HepG2 (cell line): Measurements from ENCODE around the gene HAUS1. TPM values are rescaled to one million over a fixed set of nuclear protein-coding genes. Genes with fewer than 3 reads are reported as not detected.

ENCODE experiments used
- MED8 ChIP-seq: sonication (generic); formaldehyde crosslinking; IDR thresholded peaks from 2 replicates; pipeline ENCODE4 v1.8.1; 2023; ENCODE audit warnings: mild to moderate bottlenecking, missing genetic modification reagents; ENCODE audit not compliant: insufficient replicate concordance
- NKX3-1 ChIP-seq: sonication (generic); formaldehyde crosslinking; IDR thresholded peaks from 2 replicates; pipeline ENCODE4 v1.5.0; 2020; ENCODE audit warnings: missing genetic modification reagents
- NONO ChIP-seq, 2 experiments: fragments of 450-650 bp in 1 of 2; sonication (generic) in 1 of 2; formaldehyde crosslinking in 1 of 2; IDR thresholded peaks in 1 of 2; conservative IDR thresholded peaks in 1 of 2; 2 replicates each; pipeline versions ENCODE4 v1.6.1 to v1.8.0; 2017 to 2022; ENCODE audit warnings: mild to moderate bottlenecking in 1 of 2, missing genetic modification reagents in 1 of 2, moderate library complexity in 1 of 2
- RFX5 ChIP-seq: IDR thresholded peaks from 2 replicates; pipeline ENCODE4 v1.6.1; 2011; ENCODE audit warnings: low read depth, low read length, improper control_type of control experiment
- SP2 ChIP-seq: sonication (generic); formaldehyde crosslinking; IDR thresholded peaks from 2 replicates; pipeline ENCODE4 v1.5.1; 2020; ENCODE audit warnings: mild to moderate bottlenecking, missing genetic modification reagents
- TAF1 ChIP-seq: sonication (generic); formaldehyde crosslinking; IDR thresholded peaks from 2 replicates; pipeline ENCODE4 v1.4.0; 2020; ENCODE audit warnings: missing genetic modification reagents
- ZC3H4 ChIP-seq: sonication (generic); formaldehyde crosslinking; IDR thresholded peaks from 2 replicates; pipeline ENCODE4 v1.4.0; 2020; ENCODE audit warnings: missing genetic modification reagents, borderline replicate concordance
- ZFP36L1 ChIP-seq: sonication (generic); formaldehyde crosslinking; IDR thresholded peaks from 2 replicates; pipeline ENCODE4 v1.8.0; 2022; ENCODE audit warnings: mild to moderate bottlenecking, missing genetic modification reagents, moderate library complexity
- ZFP62 ChIP-seq: sonication (generic); formaldehyde crosslinking; IDR thresholded peaks from 2 replicates; pipeline ENCODE4 v1.4.0; 2020; ENCODE audit warnings: missing genetic modification reagents
- ZMYM3 ChIP-seq: sonication (generic); formaldehyde crosslinking; IDR thresholded peaks from 2 replicates; pipeline ENCODE4 v1.5.1; 2020; ENCODE audit warnings: mild to moderate bottlenecking, missing genetic modification reagents
- ZMYM4 ChIP-seq: sonication (generic); formaldehyde crosslinking; IDR thresholded peaks from 2 replicates; pipeline ENCODE4 v1.8.1; 2023; ENCODE audit warnings: mild to moderate bottlenecking, missing genetic modification reagents
- ZNF17 ChIP-seq: sonication (generic); formaldehyde crosslinking; IDR thresholded peaks from 2 replicates; pipeline ENCODE4 v1.5.0; 2020; ENCODE audit warnings: mild to moderate bottlenecking, missing genetic modification reagents
- ZNF235 ChIP-seq: sonication (generic); formaldehyde crosslinking; IDR thresholded peaks from 2 replicates; pipeline ENCODE4 v1.8.1; 2023; ENCODE audit warnings: mild to moderate bottlenecking, missing genetic modification reagents, borderline replicate concordance
- ZNF367 ChIP-seq: sonication (generic); formaldehyde crosslinking; IDR thresholded peaks from 2 replicates; pipeline ENCODE4 v1.4.0; 2020; ENCODE audit warnings: missing genetic modification reagents, borderline replicate concordance
- ZNF44 ChIP-seq: sonication (generic); formaldehyde crosslinking; IDR thresholded peaks from 2 replicates; pipeline ENCODE4 v1.5.1; 2020; ENCODE audit warnings: mild to moderate bottlenecking, missing genetic modification reagents
- ZNF75D ChIP-seq: sonication (generic); formaldehyde crosslinking; IDR thresholded peaks from 2 replicates; pipeline ENCODE4 v1.8.1; 2023; ENCODE audit warnings: missing genetic modification reagents, mild to moderate bottlenecking, borderline replicate concordance
- polyA plus RNA-seq, 8 experiments: library from polyadenylated mRNA; depleted of rRNA in 3 of 8; stranded (reverse) in 7 of 8; unstranded in 1 of 8; fragments of >200 nt; fragmentation: Illumina TruSeq in 4 of 8; extraction: Trizol in 4 of 8; gene quantifications; 2 replicates each; pipeline versions ENCODE4 v1.2.1 to v1.2.3, GENCODE V29; 2011 to 2016; ENCODE audit warnings: low read depth in 4 of 8, missing spikeins in 1 of 8, mixed read lengths in 1 of 8; ENCODE audit not compliant: insufficient read depth in 1 of 8
- total RNA-seq, 5 experiments: library from RNA; depleted of rRNA; stranded (reverse); fragments of >200 nt; fragmentation: Illumina TruSeq; extraction: Trizol; gene quantifications; 2 replicates each; pipeline ENCODE4 v1.2.3, GENCODE V29; 2016; ENCODE audit warnings: low read depth in 1 of 5
- TF ChIP-seq, protein P1 (sequence below): sonication (generic); formaldehyde crosslinking; IDR thresholded peaks from 2 replicates; pipeline ENCODE4 v1.9.0; 2021; ENCODE audit warnings: missing genetic modification reagents, mild to moderate bottlenecking, borderline replicate concordance
- TF ChIP-seq, protein P2 (sequence below): sonication (generic); formaldehyde crosslinking; IDR thresholded peaks from 2 replicates; pipeline ENCODE4 v1.5.0; 2020; ENCODE audit warnings: missing genetic modification reagents, mild to moderate bottlenecking, borderline replicate concordance
- TF ChIP-seq, protein P3 (sequence below): sonication (generic); formaldehyde crosslinking; IDR thresholded peaks from 2 replicates; pipeline ENCODE4 v1.8.0; 2022; ENCODE audit warnings: low read depth, missing genetic modification reagents
- TF ChIP-seq, protein P4 (sequence below): sonication (generic); formaldehyde crosslinking; IDR thresholded peaks from 2 replicates; pipeline ENCODE4 v1.4.0; 2020; ENCODE audit warnings: missing genetic modification reagents
- TF ChIP-seq, protein P5 (sequence below): sonication (generic); formaldehyde crosslinking; IDR thresholded peaks from 2 replicates; pipeline ENCODE4 v1.5.1; 2020; ENCODE audit warnings: mild to moderate bottlenecking, moderate library complexity, missing genetic modification reagents
- TF ChIP-seq, protein P6 (sequence below): sonication (generic); formaldehyde crosslinking; IDR thresholded peaks from 2 replicates; pipeline ENCODE4 v1.5.0; 2020; ENCODE audit warnings: mild to moderate bottlenecking, low read depth, missing genetic modification reagents, borderline replicate concordance
- TF ChIP-seq, protein P7 (sequence below): sonication (generic); formaldehyde crosslinking; IDR thresholded peaks from 2 replicates; pipeline ENCODE4 v1.4.0; 2020; ENCODE audit warnings: missing genetic modification reagents, low read depth, mild to moderate bottlenecking, borderline replicate concordance

The HAUS1 gene
- total and polyA plus RNA-seq, 2 of the 13 experiments (the other 11 are each of a cell fraction or from before 2014, with no cell fraction given) = 20.6 to 59.2 TPM

DNA sequence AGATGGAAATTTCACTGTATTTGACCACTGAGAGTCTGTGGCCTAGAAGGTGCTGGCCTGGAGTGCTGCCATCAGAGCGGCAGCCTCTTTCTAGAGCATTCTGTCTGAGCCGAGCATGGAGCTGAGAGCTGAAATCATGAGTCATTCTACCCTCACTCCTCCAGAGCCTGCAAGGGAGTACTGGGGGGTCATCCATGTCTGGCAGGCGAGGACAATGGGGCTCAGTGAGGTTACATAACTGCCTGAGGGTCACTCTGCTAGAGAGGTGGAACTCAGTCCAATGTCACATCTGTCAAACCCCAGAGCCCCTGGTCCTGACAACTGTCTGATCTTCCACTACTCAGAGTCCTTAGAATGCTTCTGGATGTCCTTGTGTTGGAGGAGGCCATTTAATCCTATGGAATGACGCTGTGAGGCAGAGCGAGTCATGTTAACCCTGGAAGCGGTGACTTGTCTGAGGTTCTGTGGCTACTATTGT is 65.3 kb downstream of the HAUS1 start (continued):
- TF ChIP-seq, protein P1, sequence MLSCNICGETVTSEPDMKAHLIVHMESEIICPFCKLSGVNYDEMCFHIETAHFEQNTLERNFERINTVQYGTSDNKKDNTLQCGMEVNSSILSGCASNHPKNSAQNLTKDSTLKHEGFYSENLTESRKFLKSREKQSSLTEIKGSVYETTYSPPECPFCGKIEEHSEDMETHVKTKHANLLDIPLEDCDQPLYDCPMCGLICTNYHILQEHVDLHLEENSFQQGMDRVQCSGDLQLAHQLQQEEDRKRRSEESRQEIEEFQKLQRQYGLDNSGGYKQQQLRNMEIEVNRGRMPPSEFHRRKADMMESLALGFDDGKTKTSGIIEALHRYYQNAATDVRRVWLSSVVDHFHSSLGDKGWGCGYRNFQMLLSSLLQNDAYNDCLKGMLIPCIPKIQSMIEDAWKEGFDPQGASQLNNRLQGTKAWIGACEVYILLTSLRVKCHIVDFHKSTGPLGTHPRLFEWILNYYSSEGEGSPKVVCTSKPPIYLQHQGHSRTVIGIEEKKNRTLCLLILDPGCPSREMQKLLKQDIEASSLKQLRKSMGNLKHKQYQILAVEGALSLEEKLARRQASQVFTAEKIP (CRISPR knock-in tag) = no peak
- TF ChIP-seq ZNF75D (CRISPR knock-in tag) = no peak
- no peak for TF ChIP-seq ZFP36L1 (CRISPR knock-in tag)
- TF ChIP-seq, protein P2, sequence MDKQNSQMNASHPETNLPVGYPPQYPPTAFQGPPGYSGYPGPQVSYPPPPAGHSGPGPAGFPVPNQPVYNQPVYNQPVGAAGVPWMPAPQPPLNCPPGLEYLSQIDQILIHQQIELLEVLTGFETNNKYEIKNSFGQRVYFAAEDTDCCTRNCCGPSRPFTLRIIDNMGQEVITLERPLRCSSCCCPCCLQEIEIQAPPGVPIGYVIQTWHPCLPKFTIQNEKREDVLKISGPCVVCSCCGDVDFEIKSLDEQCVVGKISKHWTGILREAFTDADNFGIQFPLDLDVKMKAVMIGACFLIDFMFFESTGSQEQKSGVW (CRISPR knock-in tag) = no peak
- no peak for TF ChIP-seq ZMYM3 (CRISPR knock-in tag)
- no peak for TF ChIP-seq MED8 (CRISPR knock-in tag)
- TF ChIP-seq, protein P3, sequence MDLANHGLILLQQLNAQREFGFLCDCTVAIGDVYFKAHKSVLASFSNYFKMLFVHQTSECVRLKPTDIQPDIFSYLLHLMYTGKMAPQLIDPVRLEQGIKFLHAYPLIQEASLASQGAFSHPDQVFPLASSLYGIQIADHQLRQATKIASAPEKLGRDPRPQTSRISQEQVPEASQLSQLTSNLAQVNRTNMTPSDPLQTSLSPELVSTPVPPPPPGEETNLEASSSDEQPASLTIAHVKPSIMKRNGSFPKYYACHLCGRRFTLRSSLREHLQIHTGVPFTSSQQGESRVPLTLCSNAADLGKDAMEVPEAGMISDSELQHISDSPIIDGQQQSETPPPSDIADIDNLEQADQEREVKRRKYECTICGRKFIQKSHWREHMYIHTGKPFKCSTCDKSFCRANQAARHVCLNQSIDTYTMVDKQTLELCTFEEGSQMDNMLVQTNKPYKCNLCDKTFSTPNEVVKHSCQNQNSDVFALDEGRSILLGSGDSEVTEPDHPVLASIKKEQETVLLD (CRISPR knock-in tag) = no peak
- no peak for TF ChIP-seq ZFP62
- no peak for TF ChIP-seq NONO (IDR thresholded peaks at IDR 0.05)
- TF ChIP-seq NONO (CRISPR knock-in tag; conservative IDR thresholded peaks at IDR 0.05) = no peak
- TF ChIP-seq, protein P4, sequence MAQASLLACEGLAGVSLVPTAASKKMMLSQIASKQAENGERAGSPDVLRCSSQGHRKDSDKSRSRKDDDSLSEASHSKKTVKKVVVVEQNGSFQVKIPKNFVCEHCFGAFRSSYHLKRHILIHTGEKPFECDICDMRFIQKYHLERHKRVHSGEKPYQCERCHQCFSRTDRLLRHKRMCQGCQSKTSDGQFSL (CRISPR knock-in tag) = no peak
- no peak for TF ChIP-seq ZC3H4 (CRISPR knock-in tag)
- TF ChIP-seq, protein P5, sequence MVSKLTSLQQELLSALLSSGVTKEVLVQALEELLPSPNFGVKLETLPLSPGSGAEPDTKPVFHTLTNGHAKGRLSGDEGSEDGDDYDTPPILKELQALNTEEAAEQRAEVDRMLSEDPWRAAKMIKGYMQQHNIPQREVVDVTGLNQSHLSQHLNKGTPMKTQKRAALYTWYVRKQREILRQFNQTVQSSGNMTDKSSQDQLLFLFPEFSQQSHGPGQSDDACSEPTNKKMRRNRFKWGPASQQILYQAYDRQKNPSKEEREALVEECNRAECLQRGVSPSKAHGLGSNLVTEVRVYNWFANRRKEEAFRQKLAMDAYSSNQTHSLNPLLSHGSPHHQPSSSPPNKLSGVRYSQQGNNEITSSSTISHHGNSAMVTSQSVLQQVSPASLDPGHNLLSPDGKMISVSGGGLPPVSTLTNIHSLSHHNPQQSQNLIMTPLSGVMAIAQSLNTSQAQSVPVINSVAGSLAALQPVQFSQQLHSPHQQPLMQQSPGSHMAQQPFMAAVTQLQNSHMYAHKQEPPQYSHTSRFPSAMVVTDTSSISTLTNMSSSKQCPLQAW = no peak
- TF ChIP-seq TAF1 (CRISPR knock-in tag) = no peak
- TF ChIP-seq, protein P6, sequence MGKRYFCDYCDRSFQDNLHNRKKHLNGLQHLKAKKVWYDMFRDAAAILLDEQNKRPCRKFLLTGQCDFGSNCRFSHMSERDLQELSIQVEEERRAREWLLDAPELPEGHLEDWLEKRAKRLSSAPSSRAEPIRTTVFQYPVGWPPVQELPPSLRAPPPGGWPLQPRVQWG (CRISPR knock-in tag) = no peak
- TF ChIP-seq ZNF367 (CRISPR knock-in tag) = no peak
- no peak for TF ChIP-seq RFX5
- TF ChIP-seq SP2 = no peak
- TF ChIP-seq, protein P7, sequence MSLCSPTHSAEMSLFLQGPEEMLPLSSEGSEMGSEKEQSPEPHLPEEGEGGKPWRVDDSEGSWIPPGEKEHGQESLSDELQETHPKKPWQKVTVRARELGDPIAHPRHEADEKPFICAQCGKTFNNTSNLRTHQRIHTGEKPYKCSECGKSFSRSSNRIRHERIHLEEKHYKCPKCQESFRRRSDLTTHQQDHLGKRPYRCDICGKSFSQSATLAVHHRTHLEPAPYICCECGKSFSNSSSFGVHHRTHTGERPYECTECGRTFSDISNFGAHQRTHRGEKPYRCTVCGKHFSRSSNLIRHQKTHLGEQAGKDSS (CRISPR knock-in tag) = no peak
- no peak for TF ChIP-seq ZNF17
- TF ChIP-seq NKX3-1 = no peak
- no peak for TF ChIP-seq ZNF44 (CRISPR knock-in tag)
- no peak for TF ChIP-seq ZMYM4 (CRISPR knock-in tag)
- TF ChIP-seq ZNF235 (CRISPR knock-in tag) = no peak
